GM12878 (cell line): Measurements from ENCODE around the gene TOPBP1. TPM values are rescaled to one million over a fixed set of nuclear protein-coding genes. Genes with fewer than 3 reads are reported as not detected.

ENCODE experiments used
- ATAC-seq: fragments of 200-7000 bp; cut with Tn5 transposase; 3 replicates; pipeline ENCODE4 v1.9.1; 2020; ENCODE audit warnings: mild to moderate bottlenecking, moderate library complexity
- BruUV-seq: library from RNA; stranded (reverse); fragments of 400-500 nt; replicated peaks from 2 replicates; lab custom pipeline; 2021; lab: Mats Ljungman, UMichigan
- CTCF ChIA-PET: fragments of 300-600 bp; sonication (Branson Sonifier 250); formaldehyde crosslinking; extraction: SDS; loops from one replicate; lab custom pipeline; 2021; ENCODE audit warnings: inconsistent platforms; lab: Yijun Ruan, JAX
- POLR2A ChIA-PET: fragments of 350-600 bp; formaldehyde crosslinking; extraction: SDS; loops from one replicate; lab custom pipeline; 2021; ENCODE audit warnings: inconsistent platforms; lab: Charles Lee
- RAD21 ChIA-PET: fragments of 300-600 bp; sonication (Branson Sonifier 250); formaldehyde crosslinking; loops from one replicate; lab custom pipeline; 2023; ENCODE audit warnings: antibody characterized with exemption; ENCODE audit not compliant: unreplicated experiment; lab: Charles Lee
- SMC1A ChIA-PET: fragments of 300-600 bp; sonication (Branson Sonifier 250); formaldehyde crosslinking; loops from one replicate; lab custom pipeline; 2023; ENCODE audit not compliant: unreplicated experiment, uncharacterized antibody; lab: Charles Lee
- DNase-seq: peaks from one replicate; pipeline ENCODE4 v3.0.0-alpha.2; 2011; ENCODE audit warnings: low read depth, low spot score
- FAIRE-seq: peaks from 3 replicates; lab custom pipeline; 2011; peaks lifted over from hg19 to GRCh38; lab: Jason Lieb, UNC
- H2AFZ ChIP-seq: 2 replicates; pipeline ENCODE4 v1.6.0; 2011; ENCODE audit warnings: low read depth, low read length, control low read depth; ENCODE audit not compliant: control insufficient read depth
- H3K27ac ChIP-seq: 2 replicates; pipeline ENCODE4 v1.5.1; 2011; ENCODE audit warnings: control low read depth; ENCODE audit not compliant: control insufficient read depth, insufficient read depth
- H3K27me3 ChIP-seq, 2 experiments: replicated peaks in 1 of 2; 2 replicates each; pipeline versions ENCODE4 v1.6.0 to v1.6.1; 2011; ENCODE audit warnings: low read length in 1 of 2; ENCODE audit not compliant: control insufficient read depth in 2 of 2, insufficient read depth in 2 of 2
- H3K36me3 ChIP-seq, 2 experiments: 2 replicates each; pipeline ENCODE4 v1.5.1; 2011; ENCODE audit warnings: low read length in 1 of 2; ENCODE audit not compliant: control insufficient read depth in 2 of 2, insufficient read depth in 2 of 2
- H3K4me1 ChIP-seq: 2 replicates; pipeline ENCODE4 v1.6.1; 2011; ENCODE audit warnings: mild to moderate bottlenecking, low read length, moderate library complexity, mixed read lengths; ENCODE audit not compliant: control insufficient read depth, insufficient read depth
- H3K4me2 ChIP-seq: 2 replicates; pipeline ENCODE4 v1.6.0; 2011; ENCODE audit warnings: control low read depth; ENCODE audit not compliant: control insufficient read depth, insufficient read depth
- H3K4me3 ChIP-seq: fragments of 200-600 bp; sonication (generic); 2 replicates; pipeline ENCODE4 v1.5.1; 2016
- H3K79me2 ChIP-seq: 2 replicates; pipeline ENCODE4 v1.6.0; 2011; ENCODE audit warnings: low read length; ENCODE audit not compliant: control insufficient read depth, insufficient read depth
- H3K9ac ChIP-seq: 2 replicates; pipeline ENCODE4 v1.8.0; 2011; ENCODE audit warnings: low read length, control low read depth, mixed read lengths; ENCODE audit not compliant: control insufficient read depth, insufficient read depth
- H3K9me3 ChIP-seq: replicated peaks from 3 replicates; pipeline ENCODE4 v1.5.1; 2011; ENCODE audit warnings: mild to moderate bottlenecking, low read length; ENCODE audit not compliant: control insufficient read depth, insufficient read depth
- H4K20me1 ChIP-seq: 2 replicates; pipeline ENCODE4 v1.6.0; 2011; ENCODE audit not compliant: control insufficient read depth, insufficient read depth
- KDM1A ChIP-seq: fragments of 200-600 bp; sonication (generic); IDR thresholded peaks from 2 replicates; pipeline ENCODE4 v1.6.1; 2016; ENCODE audit warnings: borderline replicate concordance
- MEF2A ChIP-seq: IDR thresholded peaks from 2 replicates; pipeline ENCODE4 v1.6.1; 2011; ENCODE audit warnings: low read depth, mild to moderate bottlenecking, low read length, moderate library complexity; ENCODE audit not compliant: insufficient read depth
- MTA3 ChIP-seq: IDR thresholded peaks from 2 replicates; pipeline ENCODE4 v1.6.1; 2012; ENCODE audit warnings: low read length, inconsistent platforms, borderline replicate concordance
- NR2C1 ChIP-seq: fragments of 450-650 bp; IDR thresholded peaks from 2 replicates; pipeline ENCODE4 v1.6.1; 2017; ENCODE audit warnings: antibody characterized with exemption, mild to moderate bottlenecking, moderate library complexity
- SMAD1 ChIP-seq: fragments of 450-650 bp; IDR thresholded peaks from 2 replicates; pipeline ENCODE4 v1.6.1; 2018; ENCODE audit warnings: mild to moderate bottlenecking, low read depth; ENCODE audit not compliant: partially characterized antibody
- SP1 ChIP-seq: IDR thresholded peaks from one replicate; pipeline ENCODE4 v1.6.1; 2011; ENCODE audit warnings: low read depth, low read length
- WGBS: methylation state at CpG from one replicate; pipeline ENCODE4 v1.1.6; 2016; ENCODE audit warnings: low lambda C conversion rate; ENCODE audit not compliant: insufficient replicate concordance, insufficient coverage; ENCODE audit errors: missing lambda C conversion rate; 5-methylcytosine and 5-hydroxymethylcytosine counted together
- in situ Hi-C: fragments of 300-500 bp; cut with MboI; formaldehyde crosslinking; loops from 9 replicates; pipeline ENCODE4 v1.14.3; 2018; ENCODE audit warnings: mixed read lengths
- intact Hi-C: fragments of 100-400 bp; cut with micrococcal nuclease; formaldehyde crosslinking; loops from one replicate; pipeline ENCODE4 v1.14.2; 2022; ENCODE audit not compliant: unreplicated experiment
- polyA plus RNA-seq, 11 experiments: library from polyadenylated mRNA; depleted of rRNA in 4 of 11; unstranded in 6 of 11; stranded (reverse) in 5 of 11; fragments of >200 nt; fragmentation: Nextera tagmentation in 4 of 11; fragmentation: Illumina TruSeq in 1 of 11; extraction: Ambion mirVana in 4 of 11; extraction: Trizol in 1 of 11; gene quantifications; 1 replicate in 1 of 11; 2 replicates in 10 of 11; pipeline versions ENCODE4 v1.2.1 to v1.2.3, GENCODE V29; 2011 to 2016; ENCODE audit warnings: inconsistent platforms in 2 of 11, missing spikeins in 2 of 11, low read depth in 1 of 11
- total RNA-seq, 4 experiments: library from RNA; depleted of rRNA in 3 of 4; stranded (reverse); fragments of >200 nt in 3 of 4; fragmentation: Illumina TruSeq in 1 of 4; extraction: Trizol in 1 of 4; gene quantifications; 2 replicates each; pipeline versions ENCODE4 v1.2.1 to v1.2.3, GENCODE V29; 2013 to 2021

The TOPBP1 gene
- total and polyA plus RNA-seq, 10 of the 15 experiments (the other 5 are each of a cell fraction or from before 2014, with no cell fraction given): 18.3 to 99.3 (median 61.5) TPM

- H3K36me3 ChIP-seq: no peaks in the 10 kb centered on the region
- DNase-seq (no peak), FAIRE-seq (no peak), ATAC-seq (no peak)
- ChIA-PET SMC1A (interaction anchor here (0.8 to 3.4 kb wide), 10 partner anchors 9 to 104 kb away, joined by 3 to 20 read pairs (median 6); no protein-coding TSS in a partner anchor), POLR2A (interaction anchor here (0.6 to 2.1 kb wide), 6 partner anchors 8 to 125 kb away, joined by 3 to 6 read pairs (median 4); no protein-coding TSS in a partner anchor), RAD21 (interaction anchor here (0.9 to 1.8 kb wide), 6 partner anchors 10 to 144 kb away, joined by 3 to 6 read pairs (median 4); no protein-coding TSS in a partner anchor), CTCF (interaction anchor here (0.7 to 3.0 kb wide), 3 partner anchors 9 to 142 kb away, joined by 3 to 15 read pairs (median 4); no protein-coding TSS in a partner anchor)
- no peak overlapping the region for H2AFZ ChIP-seq
- 88% methylated on average over 8 of the region's 8 CpGs for WGBS
- no peak overlapping the region for H3K27ac ChIP-seq
- no peak for TF ChIP-seq NR2C1
- no peak for TF ChIP-seq MEF2A
- no peak for TF ChIP-seq KDM1A
- H3K4me3 ChIP-seq: no peak overlapping the region
- H3K9ac ChIP-seq: no peak overlapping the region
- in situ Hi-C loops (no loop called here), intact Hi-C loops (no loop called here)
- peaks cover under 1% of the 10 kb centered on the region; the same call in 1 of the 2 replicates for H3K79me2 ChIP-seq
- H3K27me3 ChIP-seq: no peaks in the 10 kb centered on the region
- no TSS peak for BruUV-seq
- H3K4me2 ChIP-seq: no peak overlapping the region
- peaks cover 29% of the 10 kb centered on the region for H3K4me1 ChIP-seq
- no peaks in the 10 kb centered on the region for H4K20me1 ChIP-seq
- no peaks in the 10 kb centered on the region for H3K9me3 ChIP-seq
Observed at GRCh38 chr3:133568294-133569014, 93.3 kb downstream of the TOPBP1 start.

GRCh38 chr3:133563816-133564215 lies 97.9 kb downstream of the TOPBP1 start:
- no TSS peak for BruUV-seq
- ChIA-PET RAD21 (interaction anchor here (0.7 kb wide), 1 partner anchor 29 kb away, joined by 3 read pairs; no protein-coding TSS in a partner anchor), POLR2A (interaction anchor here (2.6 kb wide), 1 partner anchor 9 kb away, joined by 8 read pairs; the partner anchor contains the start of gene CDV3), CTCF (interaction anchor here (1.5 to 2.0 kb wide), 2 partner anchors 15 to 59 kb away, joined by 4 read pairs; no protein-coding TSS in a partner anchor), SMC1A (interaction anchor here (1.2 to 3.1 kb wide), 6 partner anchors 8 to 93 kb away, joined by 3 to 9 read pairs (median 4); no protein-coding TSS in a partner anchor)
- Histone ChIP-seq H3K4me2 (no peak overlapping the region), H3K36me3 (no peaks in the 10 kb centered on the region), H3K79me2 (no peaks in the 10 kb centered on the region), H3K27me3 (no peaks in the 10 kb centered on the region), H3K4me3 (no peak overlapping the region), H3K27ac (no peak overlapping the region), H3K9ac (no peak overlapping the region), H3K9me3 (no peaks in the 10 kb centered on the region), H2AFZ (no peak overlapping the region), H4K20me1 (no peaks in the 10 kb centered on the region), H3K4me1 (peaks cover 18% of the 10 kb centered on the region)
- 100% methylated on average over 1 of the region's 1 CpG for WGBS
- ATAC-seq (no peak), FAIRE-seq (no peak), DNase-seq (no peak)
- TF ChIP-seq MTA3: no peak
- no peak for TF ChIP-seq SP1
- TF ChIP-seq SMAD1: no peak
- intact Hi-C loops: no loop called here
- in situ Hi-C loops: no loop called here
